Prostate gland (tissue), 2 donors: ENCODE data around the gene EXOSC9. TPM values are rescaled to one million over a fixed set of nuclear protein-coding genes. Genes with fewer than 3 reads are reported as not detected.

ENCODE experiments used
- DNase-seq: peaks from one replicate; pipeline ENCODE4 v3.0.0-alpha.2; 2019; ENCODE audit warnings: low spot score
- H3K27ac ChIP-seq, 2 donors: fragments of 200-600 bp; sonication (generic); 2 replicates each; pipeline ENCODE4 v1.5.1; 2017 to 2019
- H3K27me3 ChIP-seq: fragments of 200-600 bp; sonication (generic); replicated peaks from 2 replicates; pipeline ENCODE4 v1.5.1; 2019; ENCODE audit not compliant: insufficient read depth
- H3K36me3 ChIP-seq, 2 donors: fragments of 200-600 bp; sonication (generic); 1 replicate in 1 of 2; 2 replicates in 1 of 2; pipeline versions ENCODE4 v1.5.1 to v1.8.1; 2017 to 2019
- H3K4me1 ChIP-seq: fragments of 200-600 bp; sonication (generic); replicated peaks from 2 replicates; pipeline ENCODE4 v1.5.1; 2019
- H3K4me3 ChIP-seq, 2 donors: fragments of 200-600 bp; sonication (generic); 2 replicates each; pipeline ENCODE4 v1.5.1; 2017 to 2019
- H3K9me3 ChIP-seq: fragments of 200-600 bp; sonication (generic); 2 replicates; pipeline ENCODE4 v1.5.1; 2017
- CTCF ChIP-seq, 4 experiments: fragments of 200-600 bp in 2 of 4; fragments of 450-650 bp in 2 of 4; sonication (generic) in 2 of 4; IDR thresholded peaks; 1 replicate in 3 of 4; 2 replicates in 1 of 4; pipeline ENCODE4 v1.5.1; 2016 to 2019; ENCODE audit warnings: antibody characterized with exemption in 4 of 4, mild to moderate bottlenecking in 2 of 4, moderate library complexity in 2 of 4
- POLR2A ChIP-seq: fragments of 450-650 bp; IDR thresholded peaks from one replicate; pipeline ENCODE4 v1.6.1; 2016; ENCODE audit warnings: antibody characterized with exemption, mild to moderate bottlenecking
- POLR2AphosphoS5 ChIP-seq: sonication (generic); formaldehyde crosslinking; IDR thresholded peaks from one replicate; pipeline ENCODE4 v1.6.1; 2017; ENCODE audit warnings: antibody characterized with exemption
- WGBS: methylation state at CpG from one replicate; pipeline ENCODE4 v1.1.5; 2018; 5-methylcytosine and 5-hydroxymethylcytosine counted together
- intact Hi-C: fragments of 100-400 bp; cut with DNase I; formaldehyde crosslinking; loops from one replicate; pipeline ENCODE4 v1.14.2; 2022
- total RNA-seq, 2 donors: library from RNA; depleted of rRNA; stranded (reverse); fragments of >200 nt; gene quantifications; one replicate each; pipeline ENCODE4 v1.1.0, GENCODE V29; 2016

The EXOSC9 gene
- total RNA-seq, 2 donors from 2014 or later: 17.1 to 40.1 TPM

- H3K9me3 ChIP-seq: no peaks in the 10 kb centered on the region
- H3K27ac ChIP-seq: no peak overlapping the region
- 74% methylated on average over 3 of the region's 3 CpGs for WGBS
- H3K4me3 ChIP-seq: no peak overlapping the region
- H3K36me3 ChIP-seq: no peaks in the 10 kb centered on the region
- no peak for DNase-seq
- no peaks in the 10 kb centered on the region for H3K27me3 ChIP-seq
- intact Hi-C loops: no loop called here
- H3K4me1 ChIP-seq: no peaks in the 10 kb centered on the region
- TF ChIP-seq CTCF (IDR thresholded peaks at IDR 0.05) (no peak), POLR2A (no peak), POLR2AphosphoS5 (no peak)
Observed at GRCh38 chr4:121817006-121817405, 15.9 kb downstream of the EXOSC9 start.

- Histone ChIP-seq H3K4me3 (no peak overlapping the region), H3K36me3 (no peaks in the 10 kb centered on the region), H3K27me3 (no peaks in the 10 kb centered on the region), H3K27ac (no peak overlapping the region), H3K4me1 (no peaks in the 10 kb centered on the region), H3K9me3 (no peaks in the 10 kb centered on the region)
- TF ChIP-seq POLR2A (no peak), CTCF (IDR thresholded peaks at IDR 0.05) (no peak), POLR2AphosphoS5 (no peak)
- 72% methylated on average over 1 of the region's 1 CpG for WGBS
- no peak for DNase-seq
- intact Hi-C loops: no loop called here
Observed at GRCh38 chr4:121817701-121818100, 16.6 kb downstream of the EXOSC9 start.

GRCh38 chr4:121818215-121818614 is 17.1 kb downstream of the EXOSC9 start:
- H3K4me3 ChIP-seq: no peak overlapping the region
- H3K27ac ChIP-seq: no peak overlapping the region
- TF ChIP-seq POLR2A (no peak), CTCF (IDR thresholded peaks at IDR 0.05) (no peak), POLR2AphosphoS5 (no peak)
- no peaks in the 10 kb centered on the region for H3K36me3 ChIP-seq
- H3K27me3 ChIP-seq: no peaks in the 10 kb centered on the region
- no peak for DNase-seq
- H3K9me3 ChIP-seq: no peaks in the 10 kb centered on the region
- 91% methylated on average over 1 of the region's 1 CpG for WGBS
- intact Hi-C loops: no loop called here
- peaks cover 2% of the 10 kb centered on the region for H3K4me1 ChIP-seq

- Histone ChIP-seq H3K9me3 (no peaks in the 10 kb centered on the region), H3K4me1 (peaks cover 4% of the 10 kb centered on the region), H3K27me3 (no peaks in the 10 kb centered on the region), H3K36me3 (no peaks in the 10 kb centered on the region), H3K27ac (no peak overlapping the region), H3K4me3 (no peak overlapping the region)
- intact Hi-C loops: no loop called here
- TF ChIP-seq POLR2A: no peak
- TF ChIP-seq POLR2AphosphoS5: no peak
- TF ChIP-seq CTCF (IDR thresholded peaks at IDR 0.05): no peak
- WGBS: 84% methylated on average over 1 of the region's 1 CpG
- no peak for DNase-seq
Observed at GRCh38 chr4:121819216-121819965, 18.3 kb downstream of the EXOSC9 start.

- 82% methylated on average over 1 of the region's 1 CpG for WGBS
- no peak for TF ChIP-seq POLR2AphosphoS5
- no peak for TF ChIP-seq CTCF (IDR thresholded peaks at IDR 0.05)
- no peak for TF ChIP-seq POLR2A
- no peaks in the 10 kb centered on the region for H3K9me3 ChIP-seq
- no peaks in the 10 kb centered on the region for H3K27me3 ChIP-seq
- DNase-seq: no peak
- H3K36me3 ChIP-seq: no peaks in the 10 kb centered on the region
- H3K4me1 ChIP-seq: peaks cover 4% of the 10 kb centered on the region
- no peak overlapping the region for H3K27ac ChIP-seq
- H3K4me3 ChIP-seq: no peak overlapping the region
- intact Hi-C loops: no loop called here
Observed at GRCh38 chr4:121822047-121822446, 20.9 kb downstream of the EXOSC9 start.
